Vagina (tissue), 2 donors: ENCODE data around the gene PRDM5. TPM values are rescaled to one million over a fixed set of nuclear protein-coding genes. Genes with fewer than 3 reads are reported as not detected.
"Not testable (repeated sequence)": the region's sequence is repeated elsewhere in the genome, so short reads cannot be mapped to it uniquely, and the experiment has no call there.

ENCODE experiments used
- DNase-seq, 2 donors: peaks; one replicate each; pipeline ENCODE4 v3.0.0-alpha.2; 2017; ENCODE audit errors: extremely low spot score in 2 of 2
- H3K27ac ChIP-seq: fragments of 200-600 bp; sonication (generic); one replicate; pipeline ENCODE4 v1.5.1; 2019
- H3K27me3 ChIP-seq: fragments of 200-600 bp; sonication (generic); one replicate; pipeline ENCODE4 v1.5.1; 2019
- H3K36me3 ChIP-seq, 2 donors: fragments of 200-600 bp; sonication (generic); one replicate each; pipeline ENCODE4 v1.5.1; 2017 to 2019
- H3K4me1 ChIP-seq: fragments of 200-600 bp; sonication (generic); one replicate; pipeline ENCODE4 v1.5.1; 2019
- H3K4me3 ChIP-seq, 2 donors: fragments of 200-600 bp; sonication (generic); 1 replicate in 1 of 2; 2 replicates in 1 of 2; pipeline ENCODE4 v1.5.1; 2016 to 2019
- H3K9me3 ChIP-seq: fragments of 200-600 bp; sonication (generic); one replicate; pipeline ENCODE4 v1.5.1; 2019
- CTCF ChIP-seq, 3 experiments: fragments of 450-650 bp in 2 of 3; fragments of 200-600 bp in 1 of 3; sonication (generic) in 1 of 3; IDR thresholded peaks; one replicate each; pipeline ENCODE4 v1.5.1; 2017 to 2019; ENCODE audit warnings: antibody characterized with exemption in 3 of 3, mild to moderate bottlenecking in 2 of 3, moderate library complexity in 2 of 3
- POLR2A ChIP-seq, 2 donors: fragments of 450-650 bp; IDR thresholded peaks; one replicate each; pipeline ENCODE4 v1.6.1; 2017; ENCODE audit warnings: antibody characterized with exemption in 2 of 2, mild to moderate bottlenecking in 2 of 2, moderate library complexity in 2 of 2
- POLR2AphosphoS5 ChIP-seq, 2 donors: sonication (generic); formaldehyde crosslinking; IDR thresholded peaks; one replicate each; pipeline ENCODE4 v1.9.0; 2017; ENCODE audit warnings: antibody characterized with exemption in 2 of 2, mild to moderate bottlenecking in 2 of 2, low read depth in 1 of 2; ENCODE audit not compliant: insufficient read depth in 1 of 2
- intact Hi-C: fragments of 100-400 bp; cut with DNase I; formaldehyde crosslinking; loops from one replicate; pipeline ENCODE4 v1.15.1; 2023
- small RNA-seq: library from RNA; depleted of rRNA; stranded (forward); fragments of <200 nt; gene quantifications from one replicate; pipeline ENCODE3, GENCODE V24; 2016
- total RNA-seq: library from RNA; depleted of rRNA; stranded (reverse); fragments of >200 nt; gene quantifications from one replicate; pipeline ENCODE4 v1.2.3, GENCODE V29; 2016

Gene PRDM5
- total RNA-seq, 1 donor from 2014 or later, result 15.2 TPM

- Histone ChIP-seq H3K27me3 (no peaks in the 10 kb centered on the region), H3K36me3 (no peaks in the 10 kb centered on the region), H3K4me3 (no peak overlapping the region), H3K27ac (no peak overlapping the region), H3K9me3 (no peaks in the 10 kb centered on the region), H3K4me1 (no peaks in the 10 kb centered on the region)
- TF ChIP-seq POLR2AphosphoS5 (IDR thresholded peaks at IDR 0.05; ENCODE audit: insufficient read depth in 1 of 2, low read depth in 1 of 2) (no peak), POLR2A (IDR thresholded peaks at IDR 0.05) (no peak), CTCF (IDR thresholded peaks at IDR 0.05) (no peak)
- DNase-seq, result no peak
- intact Hi-C loops, result no loop called here
Observed at GRCh38 chr4:120659616-120660170, 262.8 kb downstream of the PRDM5 start.

- intact Hi-C loops, result no loop called here
- Histone ChIP-seq H3K36me3 (no peaks in the 10 kb centered on the region), H3K27me3 (no peaks in the 10 kb centered on the region), H3K4me3 (no peak overlapping the region), H3K27ac (no peak overlapping the region), H3K9me3 (no peaks in the 10 kb centered on the region), H3K4me1 (no peaks in the 10 kb centered on the region)
- no peak for DNase-seq
- TF ChIP-seq POLR2AphosphoS5 (IDR thresholded peaks at IDR 0.05; ENCODE audit: insufficient read depth in 1 of 2, low read depth in 1 of 2) (no peak), POLR2A (IDR thresholded peaks at IDR 0.05) (no peak), CTCF (IDR thresholded peaks at IDR 0.05) (no peak)
Observed at GRCh38 chr4:120658772-120659171, 263.8 kb downstream of the PRDM5 start.

GRCh38 chr4:120653804-120654573 lies 268.5 kb downstream of the PRDM5 start:
- Histone ChIP-seq H3K27ac (no peak overlapping the region), H3K27me3 (no peaks in the 10 kb centered on the region), H3K9me3 (no peaks in the 10 kb centered on the region), H3K36me3 (no peaks in the 10 kb centered on the region), H3K4me1 (no peaks in the 10 kb centered on the region), H3K4me3 (no peak overlapping the region)
- DNase-seq, result no peak
- no peak for TF ChIP-seq POLR2AphosphoS5 (IDR thresholded peaks at IDR 0.05; ENCODE audit: insufficient read depth in 1 of 2, low read depth in 1 of 2)
- TF ChIP-seq CTCF (IDR thresholded peaks at IDR 0.05), result no peak
- TF ChIP-seq POLR2A (IDR thresholded peaks at IDR 0.05), result no peak
- intact Hi-C loops, result no loop called here

GRCh38 chr4:120648336-120648735 lies 274.2 kb downstream of the PRDM5 start:
- H3K27ac ChIP-seq, H3K4me1 ChIP-seq, H3K27me3 ChIP-seq, intact Hi-C loops, H3K4me3 ChIP-seq, H3K36me3 ChIP-seq, DNase-seq, H3K9me3 ChIP-seq: not testable (repeated sequence)

Small RNA genes within 50 kb of the gene (small RNA-seq; reads per million reads assigned to genes)
- not detected for gene RNU6-550P

Other genes with a start within 250 kb of the PRDM5 start
- gene NDNF, start 149.8 kb upstream of the PRDM5 start, total RNA-seq, result 4.9 TPM
- not detected for gene TNIP3, start 241.6 kb upstream of the PRDM5 start, total RNA-seq